CD4-positive, alpha-beta memory T cell (primary cell): ENCODE measurements around the gene CCDC169. TPM values are rescaled to one million over a fixed set of nuclear protein-coding genes. Genes with fewer than 3 reads are reported as not detected.
"Not testable (repeated sequence)": the region's sequence is repeated elsewhere in the genome, so short reads cannot be mapped to it uniquely, and the experiment has no call there.

Experiments used
- CTCF ChIA-PET: fragments of 350-600 bp; sonication (Branson Sonifier 250); formaldehyde crosslinking; loops from one replicate; lab custom pipeline; 2021; ENCODE audit warnings: inconsistent platforms; ENCODE audit not compliant: partially characterized antibody; lab: Charles Lee
- POLR2A ChIA-PET: fragments of 350-600 bp; sonication (Branson Sonifier 250); formaldehyde crosslinking; loops from one replicate; lab custom pipeline; 2021; ENCODE audit not compliant: partially characterized antibody; lab: Charles Lee
- DNase-seq, 5 donors: peaks; one replicate each; pipeline versions ENCODE4 v3.0.0 to v3.0.0-alpha.2; 2020 to 2022; ENCODE audit warnings: mixed read lengths in 1 of 5
- H3K27ac ChIP-seq: one replicate; pipeline ENCODE4 v1.7.0; 2013; ENCODE audit warnings: low read depth, low read length
- H3K27me3 ChIP-seq: 2 replicates; pipeline ENCODE4 v1.7.0; 2013; ENCODE audit warnings: mild to moderate bottlenecking, low read length, moderate library complexity; ENCODE audit not compliant: insufficient read depth
- H3K36me3 ChIP-seq: 2 replicates; pipeline ENCODE4 v1.7.0; 2013; ENCODE audit warnings: mild to moderate bottlenecking, low read length, moderate library complexity; ENCODE audit not compliant: insufficient read depth
- H3K4me1 ChIP-seq: 2 replicates; pipeline ENCODE4 v1.7.0; 2013; ENCODE audit warnings: mild to moderate bottlenecking, low read length, moderate library complexity; ENCODE audit not compliant: insufficient read depth
- H3K4me3 ChIP-seq, 2 donors: one replicate each; pipeline ENCODE4 v1.7.0; 2013; ENCODE audit warnings: low read length in 2 of 2, mild to moderate bottlenecking in 1 of 2
- H3K9me3 ChIP-seq, 2 donors: one replicate each; pipeline ENCODE4 v1.7.0; 2013; ENCODE audit warnings: low read length in 2 of 2, control low read depth in 1 of 2; ENCODE audit not compliant: control insufficient read depth in 1 of 2
- H3K27ac Mint-ChIP-seq, 7 donors: one replicate each; pipeline ENCODE4 v1.8.0; 2020 to 2021; ENCODE audit warnings: mixed read lengths in 7 of 7, mild to moderate bottlenecking in 6 of 7, inconsistent platforms in 3 of 7, moderate library complexity in 3 of 7
- H3K27me3 Mint-ChIP-seq, 2 donors: one replicate each; pipeline ENCODE4 v1.8.0; 2020 to 2021; ENCODE audit warnings: mixed read lengths in 2 of 2
- H3K36me3 Mint-ChIP-seq, 2 donors: one replicate each; pipeline ENCODE4 v1.8.0; 2020 to 2021; ENCODE audit warnings: mixed read lengths in 2 of 2, inconsistent platforms in 1 of 2, mild to moderate bottlenecking in 1 of 2
- H3K4me1 Mint-ChIP-seq, 4 donors: one replicate each; pipeline ENCODE4 v1.8.0; 2020 to 2021; ENCODE audit warnings: mixed read lengths in 4 of 4, mild to moderate bottlenecking in 1 of 4
- H3K4me3 Mint-ChIP-seq, 8 donors: one replicate each; pipeline ENCODE4 v1.8.0; 2020 to 2021; ENCODE audit warnings: mixed read lengths in 8 of 8, mild to moderate bottlenecking in 7 of 8, moderate library complexity in 6 of 8, inconsistent platforms in 3 of 8
- H3K9me3 Mint-ChIP-seq, 8 donors: one replicate each; pipeline ENCODE4 v1.8.0; 2020 to 2021; ENCODE audit warnings: mixed read lengths in 8 of 8, mild to moderate bottlenecking in 5 of 8, inconsistent platforms in 3 of 8, moderate library complexity in 1 of 8
- intact Hi-C: fragments of 100-400 bp; cut with micrococcal nuclease; formaldehyde crosslinking; loops from one replicate; pipeline ENCODE4 v1.15.1; 2023
- polyA plus RNA-seq, 2 donors: library from polyadenylated mRNA; unstranded; fragments of 300-500 nt; fragmentation: Illumina TruSeq; gene quantifications; one replicate each; pipeline ENCODE4 v1.2.3, GENCODE V29; 2021
- total RNA-seq, 2 experiments: library from RNA; stranded (reverse); gene quantifications; one replicate each; pipeline ENCODE4 v1.2.3, GENCODE V29; 2021

The CCDC169 gene
- total and polyA plus RNA-seq, 4 experiments from 2014 or later = not detected

GRCh38 chr13:36343766-36344165 is 46.2 kb upstream of the CCDC169 start:
- Histone ChIP-seq H3K27me3 (no peaks in the 10 kb centered on the region), H3K4me3 (no peak overlapping the region), H3K27ac (no peak overlapping the region), H3K9me3 (no peaks in the 10 kb centered on the region), H3K36me3 (no peaks in the 10 kb centered on the region), H3K4me1 (peaks cover 33% of the 10 kb centered on the region)
- DNase-seq = no peak
- peaks cover 0 to 9% of the 10 kb centered on the region in 2 donors for H3K36me3 Mint-ChIP-seq
- H3K27me3 Mint-ChIP-seq = peaks cover 0 to 4% of the 10 kb centered on the region in 2 donors
- H3K27ac Mint-ChIP-seq = peak overlapping the region; percentile 43 to 83 (median 57)
- POLR2A ChIA-PET = interaction anchor here (1.1 kb wide), 1 partner anchor 657 kb away, joined by 4 read pairs; the partner anchor contains the start of gene EXOSC8
- intact Hi-C loops = no loop called here
- H3K4me3 Mint-ChIP-seq = peak overlapping the region in 7 of 8 donors; percentile 1 to 76 (median 36)
- peaks cover 36 to 59% (median 48%) of the 10 kb centered on the region in 4 donors for H3K4me1 Mint-ChIP-seq
- peaks cover 0 to 2% (median 0%) of the 10 kb centered on the region in 8 donors for H3K9me3 Mint-ChIP-seq
- CTCF ChIA-PET = no interaction called here

- H3K4me1 Mint-ChIP-seq = peaks cover 40 to 69% (median 57%) of the 10 kb centered on the region in 4 donors
- ChIA-PET CTCF (no interaction called here), POLR2A (no interaction called here)
- intact Hi-C loops = no loop called here
- peaks cover 0 to 9% of the 10 kb centered on the region in 2 donors for H3K36me3 Mint-ChIP-seq
- H3K9me3 Mint-ChIP-seq = peaks cover 0 to 2% (median 0%) of the 10 kb centered on the region in 8 donors
- H3K4me3 Mint-ChIP-seq = peak overlapping the region in 3 of 8 donors; percentile 0 to 16 (median 2)
- H3K4me3 ChIP-seq = no peak overlapping the region
- no peaks in the 10 kb centered on the region for H3K36me3 ChIP-seq
- peaks cover 0 to 4% of the 10 kb centered on the region in 2 donors for H3K27me3 Mint-ChIP-seq
- H3K4me1 ChIP-seq = peaks cover 33% of the 10 kb centered on the region
- H3K27ac ChIP-seq = no peak overlapping the region
- no peak for DNase-seq
- no peaks in the 10 kb centered on the region for H3K27me3 ChIP-seq
- H3K9me3 ChIP-seq = no peaks in the 10 kb centered on the region
- H3K27ac Mint-ChIP-seq = no peak overlapping the region
These were observed 45.1 kb upstream of the CCDC169 start for GRCh38 chr13:36342715-36343114.

- H3K36me3 ChIP-seq = no peaks in the 10 kb centered on the region
- peak overlapping the region in 1 of 8 donors; percentile 9 for H3K4me3 Mint-ChIP-seq
- peaks cover 35% of the 10 kb centered on the region for H3K4me1 ChIP-seq
- peaks cover 0 to 11% of the 10 kb centered on the region in 2 donors for H3K36me3 Mint-ChIP-seq
- H3K4me1 Mint-ChIP-seq = peaks cover 46 to 77% (median 62%) of the 10 kb centered on the region in 4 donors
- no peak overlapping the region for H3K27ac ChIP-seq
- peaks cover 0 to 4% of the 10 kb centered on the region in 2 donors for H3K27me3 Mint-ChIP-seq
- ChIA-PET POLR2A (interaction anchor here (0.5 kb wide), 1 partner anchor 658 kb away, joined by 3 read pairs; no protein-coding TSS in a partner anchor), CTCF (no interaction called here)
- H3K27ac Mint-ChIP-seq = peak overlapping the region in 1 of 7 donors; percentile 48
- H3K4me3 ChIP-seq = no peak overlapping the region
- peaks cover 0 to 2% (median 0%) of the 10 kb centered on the region in 8 donors for H3K9me3 Mint-ChIP-seq
- no peaks in the 10 kb centered on the region for H3K27me3 ChIP-seq
- no peak for DNase-seq
- no peaks in the 10 kb centered on the region for H3K9me3 ChIP-seq
- intact Hi-C loops = no loop called here
These were observed 44.1 kb upstream of the CCDC169 start for GRCh38 chr13:36341718-36342117.

- Histone ChIP-seq H3K36me3 (no peaks in the 10 kb centered on the region), H3K27me3 (no peaks in the 10 kb centered on the region), H3K9me3 (no peaks in the 10 kb centered on the region), H3K27ac (no peak overlapping the region), H3K4me1 (peaks cover 45% of the 10 kb centered on the region), H3K4me3 (no peak overlapping the region)
- H3K9me3 Mint-ChIP-seq = no peaks in the 10 kb centered on the region
- no peaks in the 10 kb centered on the region for H3K27me3 Mint-ChIP-seq
- H3K36me3 Mint-ChIP-seq = peaks cover 0 to 6% of the 10 kb centered on the region in 2 donors
- peaks cover 49 to 79% (median 60%) of the 10 kb centered on the region in 4 donors for H3K4me1 Mint-ChIP-seq
- POLR2A ChIA-PET = no interaction called here
- CTCF ChIA-PET = no interaction called here
- no peak for DNase-seq
- peak overlapping the region in 1 of 8 donors; percentile 24 for H3K4me3 Mint-ChIP-seq
- H3K27ac Mint-ChIP-seq = no peak overlapping the region
- intact Hi-C loops = no loop called here
These were observed 42.1 kb upstream of the CCDC169 start for GRCh38 chr13:36339600-36340155.

- Histone ChIP-seq H3K27me3 (no peaks in the 10 kb centered on the region), H3K27ac (no peak overlapping the region), H3K36me3 (no peaks in the 10 kb centered on the region), H3K9me3 (no peaks in the 10 kb centered on the region), H3K4me3 (no peak overlapping the region), H3K4me1 (peaks cover 39% of the 10 kb centered on the region)
- Mint-ChIP-seq H3K27ac (no peak overlapping the region), H3K4me3 (peak overlapping the region in 1 of 8 donors; percentile 3), H3K9me3 (no peaks in the 10 kb centered on the region), H3K36me3 (peaks cover 0 to 8% of the 10 kb centered on the region in 2 donors), H3K4me1 (peaks cover 49 to 77% (median 59%) of the 10 kb centered on the region in 4 donors), H3K27me3 (no peaks in the 10 kb centered on the region)
- intact Hi-C loops = no loop called here
- no peak for DNase-seq
- POLR2A ChIA-PET = no interaction called here
- CTCF ChIA-PET = no interaction called here
These were observed 40.5 kb upstream of the CCDC169 start for GRCh38 chr13:36337938-36338641.

- Mint-ChIP-seq H3K27me3 (no peaks in the 10 kb centered on the region), H3K4me1 (peaks cover 28 to 41% (median 32%) of the 10 kb centered on the region in 4 donors), H3K27ac (no peak overlapping the region), H3K36me3 (peaks cover 27 to 34% of the 10 kb centered on the region in 2 donors), H3K4me3 (peak overlapping the region in 1 of 8 donors; percentile 17), H3K9me3 (no peaks in the 10 kb centered on the region)
- no peak for DNase-seq
- H3K4me1 ChIP-seq = peaks cover 27% of the 10 kb centered on the region
- H3K4me3 ChIP-seq = no peak overlapping the region
- POLR2A ChIA-PET = no interaction called here
- CTCF ChIA-PET = no interaction called here
- no peak overlapping the region for H3K27ac ChIP-seq
- H3K36me3 ChIP-seq = no peaks in the 10 kb centered on the region
- no peaks in the 10 kb centered on the region for H3K9me3 ChIP-seq
- intact Hi-C loops = no loop called here
- H3K27me3 ChIP-seq = no peaks in the 10 kb centered on the region
These were observed 35.4 kb upstream of the CCDC169 start for GRCh38 chr13:36332986-36333385.

- CTCF ChIA-PET, H3K4me3 ChIP-seq, H3K4me3 Mint-ChIP-seq, H3K27me3 Mint-ChIP-seq, H3K9me3 Mint-ChIP-seq, H3K36me3 ChIP-seq, intact Hi-C loops, H3K27ac Mint-ChIP-seq, H3K27ac ChIP-seq, H3K27me3 ChIP-seq, POLR2A ChIA-PET, H3K9me3 ChIP-seq, DNase-seq: not testable (repeated sequence)
- H3K4me1 ChIP-seq = peaks cover 27% of the 10 kb centered on the region
- Mint-ChIP-seq H3K4me1 (peaks cover 21 to 34% (median 29%) of the 10 kb centered on the region in 4 donors), H3K36me3 (peaks cover 27 to 39% of the 10 kb centered on the region in 2 donors)
These were observed 34.6 kb upstream of the CCDC169 start for GRCh38 chr13:36332255-36332654.
